ENCODE data around the gene MAP1A. TPM values are rescaled to one million over a fixed set of nuclear protein-coding genes. Genes with fewer than 3 reads are reported as not detected.

Gene MAP1A
- polyA plus RNA-seq, 1 donor (not counting 4 experiments of a cell fraction or from before 2014, with no cell fraction given): 0.13 TPM

DNA sequence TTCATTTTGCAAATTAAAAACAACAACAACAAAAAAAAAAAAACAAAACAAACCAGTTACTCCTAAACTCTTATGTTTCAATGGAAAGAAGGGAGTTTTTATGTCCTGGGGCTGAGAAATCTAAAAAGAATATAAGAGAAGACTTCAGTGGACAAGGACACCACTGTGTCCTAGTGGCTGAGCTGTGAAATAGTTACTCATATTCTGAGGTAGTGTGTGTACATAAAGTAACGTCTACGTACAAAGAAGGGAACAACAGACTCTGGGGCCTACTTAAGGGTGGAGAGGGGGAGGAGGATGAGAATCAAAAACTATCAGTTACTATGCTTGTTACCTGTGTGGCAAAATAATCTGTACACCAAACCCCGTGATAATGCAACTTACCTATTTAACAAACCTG is 18.4 kb upstream of the MAP1A start:
- Histone ChIP-seq H3K4me3 (ENCODE audit: control insufficient read depth in 2 of 3, extremely low read depth in 1 of 3, insufficient read depth in 2 of 3, low read depth in 1 of 3, low read length in 3 of 3) (no peak overlapping the region), H3K4me1 (ENCODE audit: control insufficient read depth, extremely low read depth, insufficient read depth, low read length) (no peaks in the 10 kb centered on the region), H2AFZ (ENCODE audit: control insufficient read depth, low read length) (no peak overlapping the region), H3K9me1 (ENCODE audit: control insufficient read depth, extremely low read depth, insufficient read depth, low read length) (no peaks in the 10 kb centered on the region), H3K79me2 (ENCODE audit: control insufficient read depth, insufficient read depth, low read length) (no peaks in the 10 kb centered on the region), H3K36me3 (ENCODE audit: control insufficient read depth in 2 of 2, extremely low read depth in 1 of 2, insufficient read depth in 2 of 2, low read length in 2 of 2) (no peaks in the 10 kb centered on the region), H3K27me3 (ENCODE audit: control insufficient read depth, extremely low read depth, insufficient read depth, low read length) (no peaks in the 10 kb centered on the region), H3K9ac (ENCODE audit: control insufficient read depth, extremely low read depth, insufficient read depth, low read length) (no peak overlapping the region), H3K9me3 (ENCODE audit: control insufficient read depth, low read depth, low read length) (no peaks in the 10 kb centered on the region), H4K20me1 (ENCODE audit: control insufficient read depth, extremely low read depth, insufficient read depth, low read length) (no peaks in the 10 kb centered on the region), H3K27ac (ENCODE audit: control insufficient read depth, insufficient read depth, low read length) (no peak overlapping the region), H3K4me2 (ENCODE audit: control insufficient read depth, extremely low read depth, insufficient read depth, low read depth, low read length) (no peak overlapping the region)
- no peak for FAIRE-seq
- TF ChIP-seq EZH2 (IDR thresholded peaks at IDR 0.05; ENCODE audit: low read length): no peak
- TF ChIP-seq, protein P1, sequence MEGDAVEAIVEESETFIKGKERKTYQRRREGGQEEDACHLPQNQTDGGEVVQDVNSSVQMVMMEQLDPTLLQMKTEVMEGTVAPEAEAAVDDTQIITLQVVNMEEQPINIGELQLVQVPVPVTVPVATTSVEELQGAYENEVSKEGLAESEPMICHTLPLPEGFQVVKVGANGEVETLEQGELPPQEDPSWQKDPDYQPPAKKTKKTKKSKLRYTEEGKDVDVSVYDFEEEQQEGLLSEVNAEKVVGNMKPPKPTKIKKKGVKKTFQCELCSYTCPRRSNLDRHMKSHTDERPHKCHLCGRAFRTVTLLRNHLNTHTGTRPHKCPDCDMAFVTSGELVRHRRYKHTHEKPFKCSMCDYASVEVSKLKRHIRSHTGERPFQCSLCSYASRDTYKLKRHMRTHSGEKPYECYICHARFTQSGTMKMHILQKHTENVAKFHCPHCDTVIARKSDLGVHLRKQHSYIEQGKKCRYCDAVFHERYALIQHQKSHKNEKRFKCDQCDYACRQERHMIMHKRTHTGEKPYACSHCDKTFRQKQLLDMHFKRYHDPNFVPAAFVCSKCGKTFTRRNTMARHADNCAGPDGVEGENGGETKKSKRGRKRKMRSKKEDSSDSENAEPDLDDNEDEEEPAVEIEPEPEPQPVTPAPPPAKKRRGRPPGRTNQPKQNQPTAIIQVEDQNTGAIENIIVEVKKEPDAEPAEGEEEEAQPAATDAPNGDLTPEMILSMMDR (optimal IDR thresholded peaks at IDR 0.05 in 1 of 3, IDR thresholded peaks at IDR 0.05 in 1 of 3, conservative IDR thresholded peaks at IDR 0.05 in 1 of 3; ENCODE audit: extremely low read depth in 1 of 3, insufficient read depth in 2 of 3, low read length in 3 of 3): no peak
- dilution Hi-C loops (cut with MboI; ENCODE audit: extremely low pct_ligation_motif_present, low sequenced_read_pairs): no loop called here
- DNase-seq (ENCODE audit: low read depth, low spot score): no peak

GRCh38 chr15:43499635-43500034 is 17.8 kb upstream of the MAP1A start:
- DNase-seq (ENCODE audit: low read depth, low spot score) (no peak), FAIRE-seq (no peak)
- H3K79me2 ChIP-seq (ENCODE audit: control insufficient read depth, insufficient read depth, low read length): no peaks in the 10 kb centered on the region
- no peak overlapping the region for H3K9ac ChIP-seq (ENCODE audit: control insufficient read depth, extremely low read depth, insufficient read depth, low read length)
- H3K4me3 ChIP-seq (ENCODE audit: control insufficient read depth in 2 of 3, extremely low read depth in 1 of 3, insufficient read depth in 2 of 3, low read depth in 1 of 3, low read length in 3 of 3): no peak overlapping the region
- no peaks in the 10 kb centered on the region for H3K36me3 ChIP-seq (ENCODE audit: control insufficient read depth in 2 of 2, extremely low read depth in 1 of 2, insufficient read depth in 2 of 2, low read length in 2 of 2)
- H3K4me1 ChIP-seq (ENCODE audit: control insufficient read depth, extremely low read depth, insufficient read depth, low read length): no peaks in the 10 kb centered on the region
- H4K20me1 ChIP-seq (ENCODE audit: control insufficient read depth, extremely low read depth, insufficient read depth, low read length): no peaks in the 10 kb centered on the region
- H2AFZ ChIP-seq (ENCODE audit: control insufficient read depth, low read length): no peak overlapping the region
- H3K9me3 ChIP-seq (ENCODE audit: control insufficient read depth, low read depth, low read length): no peaks in the 10 kb centered on the region
- H3K27me3 ChIP-seq (ENCODE audit: control insufficient read depth, extremely low read depth, insufficient read depth, low read length): no peaks in the 10 kb centered on the region
- no peak overlapping the region for H3K4me2 ChIP-seq (ENCODE audit: control insufficient read depth, extremely low read depth, insufficient read depth, low read depth, low read length)
- H3K9me1 ChIP-seq (ENCODE audit: control insufficient read depth, extremely low read depth, insufficient read depth, low read length): no peaks in the 10 kb centered on the region
- dilution Hi-C loops (cut with MboI; ENCODE audit: extremely low pct_ligation_motif_present, low sequenced_read_pairs): no loop called here
- TF ChIP-seq, protein P1 (optimal IDR thresholded peaks at IDR 0.05 in 1 of 3, IDR thresholded peaks at IDR 0.05 in 1 of 3, conservative IDR thresholded peaks at IDR 0.05 in 1 of 3; ENCODE audit: extremely low read depth in 1 of 3, insufficient read depth in 2 of 3, low read length in 3 of 3): no peak
- no peak for TF ChIP-seq EZH2 (IDR thresholded peaks at IDR 0.05; ENCODE audit: low read length)
- H3K27ac ChIP-seq (ENCODE audit: control insufficient read depth, insufficient read depth, low read length): no peak overlapping the region
